Smooth muscle cell (in vitro differentiated cells): Measurements from ENCODE around the gene RNF39. TPM values are rescaled to one million over a fixed set of nuclear protein-coding genes. Genes with fewer than 3 reads are reported as not detected.

ENCODE experiments used
- DNase-seq: peaks from one replicate; lab custom pipeline; 2025; ENCODE audit not compliant: unreplicated experiment; lab: John Stamatoyannopoulos, UW
- H2AFZ ChIP-seq: fragments of 200-600 bp; sonication (generic); 2 replicates; pipeline ENCODE4 v1.6.0; 2016; ENCODE audit warnings: antibody characterized with exemption, low read depth, mild to moderate bottlenecking
- H3F3A ChIP-seq: fragments of 200-600 bp; sonication (generic); 2 replicates; pipeline ENCODE4 v1.6.0; 2017; ENCODE audit warnings: antibody characterized with exemption, low read depth
- H3K27ac ChIP-seq: fragments of 200-600 bp; sonication (generic); 2 replicates; pipeline ENCODE4 v1.5.1; 2016; ENCODE audit warnings: low read depth, mild to moderate bottlenecking
- H3K27me3 ChIP-seq: fragments of 200-600 bp; sonication (generic); 2 replicates; pipeline ENCODE4 v1.6.1; 2016; ENCODE audit warnings: low read depth, mild to moderate bottlenecking
- H3K36me3 ChIP-seq: fragments of 200-600 bp; sonication (generic); 2 replicates; pipeline ENCODE4 v1.5.1; 2016; ENCODE audit warnings: low read depth
- H3K4me1 ChIP-seq: fragments of 200-600 bp; sonication (generic); 2 replicates; pipeline ENCODE4 v1.5.1; 2016; ENCODE audit warnings: low read depth
- H3K4me2 ChIP-seq: fragments of 200-600 bp; sonication (generic); 2 replicates; pipeline ENCODE4 v1.6.0; 2016; ENCODE audit warnings: mild to moderate bottlenecking
- H3K4me3 ChIP-seq: fragments of 200-600 bp; sonication (generic); 2 replicates; pipeline ENCODE4 v1.5.1; 2016; ENCODE audit warnings: mild to moderate bottlenecking
- H3K79me2 ChIP-seq: fragments of 200-600 bp; sonication (generic); 2 replicates; pipeline ENCODE4 v1.6.0; 2016; ENCODE audit warnings: low read depth, mild to moderate bottlenecking
- H3K9ac ChIP-seq: fragments of 200-600 bp; sonication (generic); 2 replicates; pipeline ENCODE4 v1.6.0; 2016; ENCODE audit warnings: low read depth
- H3K9me3 ChIP-seq: fragments of 200-600 bp; sonication (generic); replicated peaks from 2 replicates; pipeline ENCODE4 v1.5.1; 2016; ENCODE audit warnings: low read depth
- H4K20me1 ChIP-seq: fragments of 200-600 bp; sonication (generic); 2 replicates; pipeline ENCODE4 v1.6.0; 2016; ENCODE audit warnings: low read depth
- WGBS: methylation state at CpG from one replicate; pipeline ENCODE4 v1.1.7; 2016; ENCODE audit warnings: low lambda C conversion rate; 5-methylcytosine and 5-hydroxymethylcytosine counted together
- polyA plus RNA-seq: library from polyadenylated mRNA; unstranded; fragments of >200 nt; fragmentation: Nextera tagmentation; extraction: Ambion mirVana; gene quantifications from 2 replicates; pipeline ENCODE4 v1.2.1, GENCODE V29; 2016
- total RNA-seq: library from RNA; depleted of rRNA; stranded (reverse); fragments of >200 nt; gene quantifications from 2 replicates; pipeline ENCODE4 v1.2.3, GENCODE V29; 2014
- TF ChIP-seq, protein P1 (sequence below): fragments of 200-600 bp; sonication (generic); IDR thresholded peaks from 2 replicates; pipeline ENCODE4 v1.5.1; 2017; ENCODE audit warnings: borderline replicate concordance, mild to moderate bottlenecking, antibody characterized with exemption; ENCODE audit not compliant: insufficient read depth, poor library complexity, severe bottlenecking

The RNF39 gene
- total and polyA plus RNA-seq, 2 experiments from 2014 or later, result 0.70 to 0.90 TPM

DNA sequence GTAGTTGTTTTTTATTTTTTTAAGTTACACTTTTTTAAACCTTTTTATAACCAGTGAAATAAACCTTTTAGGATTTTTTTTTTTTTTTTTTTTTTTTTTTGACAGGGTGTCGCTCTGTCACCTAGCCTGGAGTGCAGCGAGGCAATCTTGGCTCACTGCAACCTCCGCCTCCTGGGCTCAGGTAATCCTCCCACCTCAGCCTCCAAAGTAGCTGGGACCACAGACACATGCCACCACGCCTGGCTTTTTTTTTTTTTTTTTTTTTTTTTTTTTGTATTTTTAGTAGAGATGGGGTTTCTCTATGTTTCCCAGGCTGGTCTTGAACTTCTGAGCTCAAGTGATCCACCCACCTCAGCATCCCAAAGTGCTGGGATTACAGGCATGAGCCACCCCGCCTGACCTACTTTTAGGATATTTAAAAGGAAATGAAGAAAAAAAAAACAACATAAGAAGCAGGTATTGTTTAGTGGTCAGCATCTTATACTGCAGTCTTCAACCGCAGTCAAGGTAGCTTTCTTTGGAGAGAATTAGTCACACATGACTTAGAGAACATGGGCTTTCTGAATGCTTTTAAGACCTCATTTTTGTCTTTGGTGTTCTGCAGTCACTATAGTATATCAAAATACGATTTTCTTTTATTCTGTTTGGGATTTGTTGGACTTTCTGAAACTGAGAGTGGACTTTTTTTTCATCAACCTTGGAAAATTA, 12.9 kb downstream of the RNF39 start:
- 98% methylated on average over 7 of the region's 7 CpGs for WGBS
- TF ChIP-seq, protein P1, sequence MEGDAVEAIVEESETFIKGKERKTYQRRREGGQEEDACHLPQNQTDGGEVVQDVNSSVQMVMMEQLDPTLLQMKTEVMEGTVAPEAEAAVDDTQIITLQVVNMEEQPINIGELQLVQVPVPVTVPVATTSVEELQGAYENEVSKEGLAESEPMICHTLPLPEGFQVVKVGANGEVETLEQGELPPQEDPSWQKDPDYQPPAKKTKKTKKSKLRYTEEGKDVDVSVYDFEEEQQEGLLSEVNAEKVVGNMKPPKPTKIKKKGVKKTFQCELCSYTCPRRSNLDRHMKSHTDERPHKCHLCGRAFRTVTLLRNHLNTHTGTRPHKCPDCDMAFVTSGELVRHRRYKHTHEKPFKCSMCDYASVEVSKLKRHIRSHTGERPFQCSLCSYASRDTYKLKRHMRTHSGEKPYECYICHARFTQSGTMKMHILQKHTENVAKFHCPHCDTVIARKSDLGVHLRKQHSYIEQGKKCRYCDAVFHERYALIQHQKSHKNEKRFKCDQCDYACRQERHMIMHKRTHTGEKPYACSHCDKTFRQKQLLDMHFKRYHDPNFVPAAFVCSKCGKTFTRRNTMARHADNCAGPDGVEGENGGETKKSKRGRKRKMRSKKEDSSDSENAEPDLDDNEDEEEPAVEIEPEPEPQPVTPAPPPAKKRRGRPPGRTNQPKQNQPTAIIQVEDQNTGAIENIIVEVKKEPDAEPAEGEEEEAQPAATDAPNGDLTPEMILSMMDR, result no peak
- Histone ChIP-seq H2AFZ (no peak overlapping the region), H3K4me3 (peak overlapping the region; percentile 78), H3K9ac (peak overlapping the region; percentile 89), H3K27ac (peak overlapping the region; percentile 85), H3K79me2 (peaks cover 24% of the 10 kb centered on the region), H3K4me1 (peaks cover 21% of the 10 kb centered on the region), H3K27me3 (no peaks in the 10 kb centered on the region), H3K36me3 (no peaks in the 10 kb centered on the region), H3K9me3 (no peaks in the 10 kb centered on the region), H4K20me1 (no peaks in the 10 kb centered on the region), H3K4me2 (peak overlapping the region; percentile 87), H3F3A (peaks cover 8% of the 10 kb centered on the region)
- no peak for DNase-seq

DNA sequence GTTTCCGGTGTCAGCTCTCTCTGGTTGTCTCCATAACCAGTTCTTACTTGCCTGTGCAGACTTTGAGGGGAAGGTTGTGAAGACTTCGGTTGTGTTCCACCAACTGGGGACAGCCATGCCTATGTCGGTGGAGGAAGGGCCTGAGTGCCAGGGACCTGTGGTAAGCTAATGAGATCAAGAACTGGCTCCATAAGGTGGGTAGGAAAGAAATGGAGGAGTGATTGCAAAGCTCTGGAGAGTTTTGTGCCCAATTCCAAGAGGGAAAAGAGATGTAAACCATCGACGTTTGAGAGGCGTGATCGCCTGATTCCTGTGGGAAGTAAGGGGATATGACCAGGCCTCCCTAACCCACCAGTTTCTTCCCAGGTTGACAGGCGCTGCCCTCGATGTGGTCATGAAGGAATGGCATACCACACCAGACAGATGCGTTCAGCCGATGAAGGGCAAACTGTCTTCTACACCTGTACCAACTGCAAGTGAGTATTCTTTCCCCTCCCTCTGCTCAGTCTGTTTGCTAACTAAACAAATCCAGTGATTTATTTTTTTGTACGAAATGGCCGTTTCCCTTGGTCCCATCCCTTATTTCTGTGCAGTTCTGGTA, 13.6 kb downstream of the RNF39 start:
- TF ChIP-seq, protein P1, result no peak
- WGBS, result 68% methylated on average over 13 of the region's 13 CpGs
- H3K9ac ChIP-seq, result peak overlapping the region; percentile 89
- peaks cover 20% of the 10 kb centered on the region for H3K4me1 ChIP-seq
- no peaks in the 10 kb centered on the region for H3K36me3 ChIP-seq
- H3K9me3 ChIP-seq, result no peaks in the 10 kb centered on the region
- peak overlapping the region; percentile 95 for H2AFZ ChIP-seq
- H3K27me3 ChIP-seq, result no peaks in the 10 kb centered on the region
- peak overlapping the region; percentile 78 for H3K4me3 ChIP-seq
- DNase-seq, result no peak
- H4K20me1 ChIP-seq, result no peaks in the 10 kb centered on the region
- H3K79me2 ChIP-seq, result peaks cover 24% of the 10 kb centered on the region
- H3F3A ChIP-seq, result peaks cover 8% of the 10 kb centered on the region
- peak overlapping the region; percentile 87 for H3K4me2 ChIP-seq
- peak overlapping the region; percentile 85 for H3K27ac ChIP-seq

DNA sequence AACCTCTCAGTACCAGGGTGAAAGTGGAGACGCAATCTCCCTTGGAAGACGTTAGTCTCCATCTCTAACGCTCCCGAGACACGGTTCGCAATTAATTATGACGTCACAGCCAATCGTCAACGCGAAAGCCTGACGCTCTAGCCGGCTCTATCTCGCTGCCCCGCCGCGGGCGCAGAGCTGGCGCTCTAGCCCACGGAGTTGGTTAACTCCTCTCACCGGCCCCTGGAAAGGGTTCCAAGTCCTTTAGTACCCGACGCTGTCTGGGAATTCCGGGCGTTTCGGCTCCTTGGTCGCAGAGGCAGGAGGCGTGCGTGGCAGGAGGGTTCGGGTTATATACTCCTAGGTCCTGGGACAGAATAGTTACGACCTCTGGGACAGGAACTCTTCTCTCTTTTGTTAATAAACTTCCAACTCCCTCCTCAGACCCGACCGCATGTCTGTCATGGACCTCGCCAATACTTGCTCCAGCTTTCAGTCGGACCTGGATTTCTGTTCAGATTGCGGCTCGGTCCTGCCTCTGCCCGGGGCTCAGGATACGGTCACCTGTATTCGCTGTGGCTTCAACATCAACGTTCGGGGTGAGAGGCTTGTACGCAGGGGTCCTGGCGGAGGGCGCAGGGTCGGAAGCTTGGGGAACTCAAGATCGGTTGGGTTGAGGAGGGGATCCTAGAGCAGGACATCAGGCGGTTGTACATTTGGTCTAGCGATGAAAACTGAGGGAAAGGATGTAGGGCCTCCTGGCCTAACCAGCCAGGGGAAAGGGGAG, 14.3 kb downstream of the RNF39 start, which contains the start of gene POLR1H:
TSS of gene POLR1H (plus strand) at position 174 of the 766 bp plus-strand sequence. CDS start at position 434, 260 bp downstream.
- DNase-seq, result peak; percentile 70
- H3K9me3 ChIP-seq, result no peaks in the 10 kb centered on the region
- peak within 1 kb of the TSS; percentile 87 for H3K4me2 ChIP-seq
- TF ChIP-seq, protein P1, result no peak
- peaks cover 24% of the 10 kb centered on the region for H3K79me2 ChIP-seq
- peak within 1 kb of the TSS; percentile 78 for H3K4me3 ChIP-seq
- peak within 1 kb of the TSS; percentile 95 for H2AFZ ChIP-seq
- peaks cover 20% of the 10 kb centered on the region for H3K4me1 ChIP-seq
- peak within 1 kb of the TSS; percentile 89 for H3K9ac ChIP-seq
- peak within 1 kb of the TSS; percentile 85 for H3K27ac ChIP-seq
- no peaks in the 10 kb centered on the region for H3K36me3 ChIP-seq
- no peaks in the 10 kb centered on the region for H4K20me1 ChIP-seq
- H3F3A ChIP-seq, result peaks cover 8% of the 10 kb centered on the region
- no peaks in the 10 kb centered on the region for H3K27me3 ChIP-seq
- under 1% methylated on average over 48 of the region's 48 CpGs for WGBS
